Measurements from ENCODE around the gene NHLRC3.

The NHLRC3 gene

DNA sequence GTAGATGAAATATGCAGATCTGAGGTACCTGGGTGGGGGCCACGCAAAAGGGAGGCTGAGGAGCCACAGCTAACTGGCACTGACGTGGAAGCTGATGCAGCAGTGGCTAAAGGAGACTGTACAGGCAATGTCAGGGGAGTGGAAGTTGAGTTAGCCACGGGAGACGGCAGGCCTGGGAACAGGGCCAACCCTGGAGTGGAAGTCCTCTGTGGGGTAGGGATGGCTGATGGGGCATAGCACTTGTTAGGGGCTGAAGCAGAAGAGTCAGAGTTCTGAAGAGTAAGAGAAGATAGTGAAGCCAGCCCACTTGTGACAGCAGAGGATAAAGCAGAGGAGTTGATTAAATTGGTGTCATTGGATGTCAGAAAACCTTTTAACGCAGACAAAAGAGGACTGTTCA lies 24.8 kb upstream of the NHLRC3 start:
- no peaks in the 10 kb centered on the region for H3K4me1 Mint-ChIP-seq
- no peaks in the 10 kb centered on the region for H3K27me3 Mint-ChIP-seq (ENCODE audit: low read depth)
- peaks cover 72% of the 10 kb centered on the region for H3K36me3 Mint-ChIP-seq (ENCODE audit: low read depth)
- H3K27ac Mint-ChIP-seq: no peak overlapping the region
- TF ChIP-seq, protein P1, sequence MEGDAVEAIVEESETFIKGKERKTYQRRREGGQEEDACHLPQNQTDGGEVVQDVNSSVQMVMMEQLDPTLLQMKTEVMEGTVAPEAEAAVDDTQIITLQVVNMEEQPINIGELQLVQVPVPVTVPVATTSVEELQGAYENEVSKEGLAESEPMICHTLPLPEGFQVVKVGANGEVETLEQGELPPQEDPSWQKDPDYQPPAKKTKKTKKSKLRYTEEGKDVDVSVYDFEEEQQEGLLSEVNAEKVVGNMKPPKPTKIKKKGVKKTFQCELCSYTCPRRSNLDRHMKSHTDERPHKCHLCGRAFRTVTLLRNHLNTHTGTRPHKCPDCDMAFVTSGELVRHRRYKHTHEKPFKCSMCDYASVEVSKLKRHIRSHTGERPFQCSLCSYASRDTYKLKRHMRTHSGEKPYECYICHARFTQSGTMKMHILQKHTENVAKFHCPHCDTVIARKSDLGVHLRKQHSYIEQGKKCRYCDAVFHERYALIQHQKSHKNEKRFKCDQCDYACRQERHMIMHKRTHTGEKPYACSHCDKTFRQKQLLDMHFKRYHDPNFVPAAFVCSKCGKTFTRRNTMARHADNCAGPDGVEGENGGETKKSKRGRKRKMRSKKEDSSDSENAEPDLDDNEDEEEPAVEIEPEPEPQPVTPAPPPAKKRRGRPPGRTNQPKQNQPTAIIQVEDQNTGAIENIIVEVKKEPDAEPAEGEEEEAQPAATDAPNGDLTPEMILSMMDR (IDR thresholded peaks at IDR 0.05; ENCODE audit: unreplicated experiment in 3 of 3): no peak
- no peaks in the 10 kb centered on the region for H3K9me3 Mint-ChIP-seq
- H3K4me3 Mint-ChIP-seq: no peak overlapping the region

DNA sequence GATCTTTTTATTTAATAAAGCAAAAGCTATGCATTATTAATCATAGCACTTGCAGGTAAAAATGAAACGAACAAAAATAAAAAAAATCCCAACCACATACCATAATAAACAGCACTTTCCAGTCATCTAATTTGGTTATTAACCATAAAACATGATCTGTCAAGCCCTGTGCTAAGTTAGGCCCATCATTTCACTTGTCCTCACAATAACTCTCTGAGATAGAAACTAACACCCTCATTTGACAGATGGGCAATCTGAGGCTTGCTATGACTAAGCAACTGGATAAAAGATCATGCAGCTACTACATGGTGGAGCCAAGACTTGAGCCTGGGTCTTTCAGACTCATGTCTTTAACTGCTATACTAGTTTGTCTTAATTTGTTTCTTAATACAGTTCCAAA lies 22.2 kb upstream of the NHLRC3 start:
- peaks cover 68% of the 10 kb centered on the region for H3K36me3 Mint-ChIP-seq (ENCODE audit: low read depth)
- H3K27ac Mint-ChIP-seq: no peak overlapping the region
- no peaks in the 10 kb centered on the region for H3K27me3 Mint-ChIP-seq (ENCODE audit: low read depth)
- H3K9me3 Mint-ChIP-seq: no peaks in the 10 kb centered on the region
- no peaks in the 10 kb centered on the region for H3K4me1 Mint-ChIP-seq
- no peak overlapping the region for H3K4me3 Mint-ChIP-seq
- TF ChIP-seq, protein P1 (IDR thresholded peaks at IDR 0.05; ENCODE audit: unreplicated experiment in 3 of 3): no peak

DNA sequence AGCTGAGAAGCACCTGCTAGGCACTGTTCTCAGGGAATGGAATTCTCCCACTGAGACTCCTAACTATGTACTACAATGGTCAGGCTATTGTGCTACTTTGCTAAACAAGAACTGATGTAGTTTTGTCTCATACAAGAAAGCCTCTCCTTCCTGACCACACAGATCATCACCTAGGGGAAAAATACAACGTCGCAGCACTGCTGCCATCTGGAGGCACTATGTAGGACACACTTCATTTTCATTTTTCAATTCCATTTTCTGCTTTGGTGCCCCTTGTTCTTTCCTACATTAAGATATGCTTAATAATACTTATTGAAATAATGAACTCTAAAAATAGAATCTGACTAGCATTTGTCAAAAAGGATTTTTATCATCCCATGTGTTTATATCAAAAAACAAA lies 21.5 kb upstream of the NHLRC3 start:
- H3K36me3 Mint-ChIP-seq (ENCODE audit: low read depth): peaks cover 68% of the 10 kb centered on the region
- TF ChIP-seq, protein P1 (IDR thresholded peaks at IDR 0.05; ENCODE audit: unreplicated experiment in 3 of 3): peak; percentile 59 to 71 (median 61)
- H3K27ac Mint-ChIP-seq: no peak overlapping the region
- H3K4me3 Mint-ChIP-seq: no peak overlapping the region
- H3K9me3 Mint-ChIP-seq: no peaks in the 10 kb centered on the region
- H3K27me3 Mint-ChIP-seq (ENCODE audit: low read depth): no peaks in the 10 kb centered on the region
- H3K4me1 Mint-ChIP-seq: no peaks in the 10 kb centered on the region

DNA sequence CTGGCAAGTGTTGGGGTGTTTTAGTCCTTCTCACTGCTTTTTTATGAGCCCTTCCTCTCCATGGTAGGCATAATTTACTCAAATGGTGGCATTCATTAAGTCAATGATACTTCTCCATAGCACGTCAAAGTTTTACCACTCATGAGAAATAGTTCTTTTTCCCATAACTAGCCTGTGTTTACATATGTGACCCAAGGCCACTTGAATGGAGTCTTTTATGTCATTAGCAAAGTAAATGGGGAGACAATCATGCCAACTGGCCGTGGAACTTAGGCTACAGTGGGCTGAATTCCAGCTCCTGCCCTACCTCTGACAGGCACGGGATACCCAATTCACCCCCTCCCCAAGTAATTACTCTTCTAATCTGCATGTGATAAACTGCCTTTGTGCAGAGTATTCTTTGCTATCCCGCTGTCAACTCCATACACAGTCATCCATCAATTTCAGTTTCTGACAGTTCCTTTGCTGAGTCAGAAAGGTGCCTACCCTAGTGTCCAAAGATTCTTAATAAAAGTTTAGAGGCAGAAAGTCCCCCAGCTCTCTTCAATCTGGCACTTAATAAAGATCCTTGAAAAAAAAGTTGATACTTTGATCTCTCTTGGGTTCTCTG lies 17.3 kb upstream of the NHLRC3 start:
- Mint-ChIP-seq H3K27me3 (ENCODE audit: low read depth) (no peaks in the 10 kb centered on the region), H3K36me3 (ENCODE audit: low read depth) (peaks cover 66% of the 10 kb centered on the region), H3K9me3 (no peaks in the 10 kb centered on the region), H3K4me1 (no peaks in the 10 kb centered on the region), H3K27ac (no peak overlapping the region), H3K4me3 (no peak overlapping the region)
- TF ChIP-seq, protein P1 (IDR thresholded peaks at IDR 0.05; ENCODE audit: unreplicated experiment in 3 of 3): no peak

DNA sequence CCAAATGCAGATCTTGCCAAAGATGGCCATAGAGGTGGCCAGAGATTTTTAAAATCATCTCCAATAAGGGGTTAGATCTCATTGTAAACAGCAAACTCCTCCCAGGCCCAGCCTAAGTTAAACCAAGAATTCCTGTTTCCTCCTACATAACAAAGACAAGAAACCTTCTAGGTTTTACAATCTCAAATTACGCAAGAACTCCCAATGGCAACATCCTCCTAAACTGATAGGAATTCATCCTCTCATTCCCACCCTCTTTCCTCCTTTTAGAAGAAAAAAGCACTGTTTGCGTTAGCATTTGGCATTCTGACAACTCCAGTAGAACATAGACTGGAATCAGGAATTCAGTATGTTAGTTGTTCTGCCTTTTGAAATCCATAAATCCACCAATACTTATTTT lies 14.9 kb upstream of the NHLRC3 start:
- H3K4me1 Mint-ChIP-seq: no peaks in the 10 kb centered on the region
- no peaks in the 10 kb centered on the region for H3K9me3 Mint-ChIP-seq
- peaks cover 69% of the 10 kb centered on the region for H3K36me3 Mint-ChIP-seq (ENCODE audit: low read depth)
- H3K27ac Mint-ChIP-seq: peak overlapping the region in 1 of 3 experiments; percentile 35
- no peak overlapping the region for H3K4me3 Mint-ChIP-seq
- TF ChIP-seq, protein P1 (IDR thresholded peaks at IDR 0.05; ENCODE audit: unreplicated experiment in 3 of 3): no peak
- no peaks in the 10 kb centered on the region for H3K27me3 Mint-ChIP-seq (ENCODE audit: low read depth)

DNA sequence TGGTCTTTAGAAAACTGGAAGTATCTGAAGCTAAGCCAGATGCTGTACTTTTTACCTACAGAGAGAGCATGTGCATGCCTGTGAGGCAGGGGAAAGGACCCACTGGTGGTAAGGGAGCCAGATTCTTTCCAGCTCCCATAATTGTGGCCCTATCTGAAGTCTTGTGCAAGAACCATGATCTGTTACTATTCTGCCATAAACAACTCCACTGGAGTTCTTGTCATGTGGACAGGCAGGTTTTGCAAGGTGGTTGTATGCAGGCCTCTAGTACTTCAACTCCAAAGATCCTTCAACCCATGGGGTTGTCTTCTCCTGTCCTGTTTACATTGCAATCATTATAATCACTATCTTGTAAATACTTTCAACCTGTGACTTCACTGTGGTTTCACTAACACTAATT lies 14.5 kb upstream of the NHLRC3 start:
- H3K36me3 Mint-ChIP-seq (ENCODE audit: low read depth): peaks cover 66% of the 10 kb centered on the region

More for the DNA sequence above, 14.5 kb upstream of the NHLRC3 start:
- TF ChIP-seq, protein P1 (IDR thresholded peaks at IDR 0.05; ENCODE audit: unreplicated experiment in 3 of 3): no peak
- H3K4me1 Mint-ChIP-seq: no peaks in the 10 kb centered on the region
- H3K9me3 Mint-ChIP-seq: no peaks in the 10 kb centered on the region
- H3K27ac Mint-ChIP-seq: no peak overlapping the region
- H3K4me3 Mint-ChIP-seq: no peak overlapping the region
- H3K27me3 Mint-ChIP-seq (ENCODE audit: low read depth): no peaks in the 10 kb centered on the region

Measured in nephron (organoid).